ENCODE results near the gene ZSWIM6. TPM values are rescaled to one million over a fixed set of nuclear protein-coding genes. Genes with fewer than 3 reads are reported as not detected.
A peak's percentile ranks its signal among the peaks of the same experiment; 100 is the strongest.

The ZSWIM6 gene
- polyA plus RNA-seq, 1 of the 3 experiments (the other 2 are of a cell fraction) = 7.4 TPM

GRCh38 chr5:61340775-61341361 is 8.8 kb downstream of the ZSWIM6 start:
- ChIA-PET POLR2A (no interaction called here), CTCF (no interaction called here)
- H3K79me2 ChIP-seq (ENCODE audit: insufficient read depth) = peaks cover 100% of the 10 kb centered on the region
- no peak overlapping the region for H2AFZ ChIP-seq (ENCODE audit: low read depth)
- H3K4me3 ChIP-seq (ENCODE audit: low read depth in 2 of 2, low read length in 1 of 2) = no peak overlapping the region
- DNase-seq = no peak
- no peaks in the 10 kb centered on the region for H3K36me3 ChIP-seq (replicated peaks in 1 of 2; ENCODE audit: control insufficient read depth in 1 of 2, insufficient read depth in 2 of 2, low read length in 1 of 2)
- H3K27ac ChIP-seq (ENCODE audit: low read depth in 2 of 2, low read length in 1 of 2) = no peak overlapping the region
- H3F3A ChIP-seq (replicated peaks; ENCODE audit: insufficient read depth) = no peaks in the 10 kb centered on the region
- H4K20me1 ChIP-seq (ENCODE audit: insufficient read depth) = peaks cover 100% of the 10 kb centered on the region
- no peaks in the 10 kb centered on the region for H3K27me3 ChIP-seq (ENCODE audit: insufficient read depth)
- peaks cover 5 to 6% of the 10 kb centered on the region in 2 experiments; a peak in 3 of 4 replicates for H3K4me1 ChIP-seq (ENCODE audit: control insufficient read depth in 1 of 2, insufficient read depth in 2 of 2, low read depth in 1 of 2, low read length in 1 of 2)
- no peaks in the 10 kb centered on the region for H3K9me2 ChIP-seq
- no peak overlapping the region for H3K9ac ChIP-seq
- no peaks in the 10 kb centered on the region for H3K9me3 ChIP-seq
- WGBS (ENCODE audit: low lambda C conversion rate) = 94% methylated on average over 3 of the region's 3 CpGs
- H3K4me2 ChIP-seq = no peak overlapping the region
- TF ChIP-seq NFIC (IDR thresholded peaks at IDR 0.05; ENCODE audit: borderline replicate concordance) (no peak), TCF12 (IDR thresholded peaks at IDR 0.05) (no peak), RFX5 (IDR thresholded peaks at IDR 0.05; ENCODE audit: low read length) (no peak), ZBTB33 (IDR thresholded peaks at IDR 0.05; ENCODE audit: borderline replicate concordance, low read depth) (no peak), NRF1 (IDR thresholded peaks at IDR 0.05; ENCODE audit: low read depth, low read length) (no peak), GABPA (IDR thresholded peaks at IDR 0.05; ENCODE audit: low read depth) (no peak), RCOR1 (IDR thresholded peaks at IDR 0.05; ENCODE audit: low read length) (no peak), MXI1 (IDR thresholded peaks at IDR 0.05; ENCODE audit: low read depth, low read length) (no peak), ELF1 (IDR thresholded peaks at IDR 0.05) (no peak), JUND (IDR thresholded peaks at IDR 0.05) (no peak)

- Histone ChIP-seq H3K9ac (no peak overlapping the region), H2AFZ (ENCODE audit: low read depth) (no peak overlapping the region), H3F3A (replicated peaks; ENCODE audit: insufficient read depth) (no peaks in the 10 kb centered on the region), H3K27ac (ENCODE audit: low read depth in 2 of 2, low read length in 1 of 2) (no peak overlapping the region), H3K9me2 (no peaks in the 10 kb centered on the region), H3K4me1 (ENCODE audit: control insufficient read depth in 1 of 2, insufficient read depth in 2 of 2, low read depth in 1 of 2, low read length in 1 of 2) (peaks cover 5 to 13% of the 10 kb centered on the region in 2 experiments; a peak in 3 of 4 replicates), H3K79me2 (ENCODE audit: insufficient read depth) (peaks cover 100% of the 10 kb centered on the region), H3K36me3 (replicated peaks in 1 of 2; ENCODE audit: control insufficient read depth in 1 of 2, insufficient read depth in 2 of 2, low read length in 1 of 2) (no peaks in the 10 kb centered on the region), H3K9me3 (no peaks in the 10 kb centered on the region), H4K20me1 (ENCODE audit: insufficient read depth) (peaks cover 100% of the 10 kb centered on the region), H3K4me2 (no peak overlapping the region), H3K4me3 (ENCODE audit: low read depth in 2 of 2, low read length in 1 of 2) (no peak overlapping the region), H3K27me3 (ENCODE audit: insufficient read depth) (no peaks in the 10 kb centered on the region)
- POLR2A ChIA-PET = no interaction called here
- no peak for DNase-seq
- TF ChIP-seq EP300 (IDR thresholded peaks at IDR 0.05; ENCODE audit: borderline replicate concordance in 1 of 2, low read depth in 1 of 2, low read length in 1 of 2) (no peak), ZBTB33 (IDR thresholded peaks at IDR 0.05; ENCODE audit: borderline replicate concordance, low read depth) (no peak), YY1 (IDR thresholded peaks at IDR 0.05; ENCODE audit: low read depth) (no peak), GABPA (IDR thresholded peaks at IDR 0.05; ENCODE audit: low read depth) (no peak), FOXM1 (IDR thresholded peaks at IDR 0.05; ENCODE audit: low read depth) (no peak), TCF12 (IDR thresholded peaks at IDR 0.05) (peak; percentile 27; the same call in 1 of the 2 replicates), NRF1 (IDR thresholded peaks at IDR 0.05; ENCODE audit: low read depth, low read length) (no peak), MXI1 (IDR thresholded peaks at IDR 0.05; ENCODE audit: low read depth, low read length) (no peak), FOSL2 (IDR thresholded peaks at IDR 0.05; ENCODE audit: borderline replicate concordance, low read depth) (peak; percentile 23; the same call in 1 of the 2 replicates)
- 71% methylated on average over 4 of the region's 4 CpGs for WGBS (ENCODE audit: low lambda C conversion rate)
- CTCF ChIA-PET = no interaction called here
These were observed 10.0 kb downstream of the ZSWIM6 start for GRCh38 chr5:61342071-61342501.

All from SK-N-SH (cell line).